Activated T-cell treated with anti-CD3 and anti-CD28 coated beads for 4 hours (primary cell): ENCODE results near the gene SALL1.

Source experiments
- DNase-seq: peaks from one replicate; pipeline ENCODE4 v3.0.0-alpha.2; 2020

Gene SALL1

GRCh38 chr16:51107742-51108141 is 43.3 kb downstream of the SALL1 start:
- no peak for DNase-seq

DNA sequence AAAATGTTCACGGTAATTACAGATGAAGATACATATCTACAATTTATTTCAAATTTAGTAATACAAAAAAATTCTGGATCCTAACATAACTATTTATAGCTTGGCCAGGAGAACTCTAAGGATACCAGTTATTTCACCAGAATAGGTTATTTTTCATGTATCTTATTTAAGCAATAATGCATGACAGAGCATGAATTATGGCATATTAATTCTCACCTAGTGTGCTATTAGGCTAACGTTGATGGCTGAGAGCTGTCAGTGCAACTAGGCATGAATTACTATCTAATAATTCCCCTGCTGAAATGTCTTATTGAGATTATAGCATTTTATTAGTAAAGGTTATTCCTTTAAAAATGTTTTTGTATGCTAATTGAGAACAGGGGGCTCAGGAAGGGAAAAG is 44.5 kb downstream of the SALL1 start:
- no peak for DNase-seq

- DNase-seq: no peak
Measured at GRCh38 chr16:51103590-51103989, 47.5 kb downstream of the SALL1 start.

DNA sequence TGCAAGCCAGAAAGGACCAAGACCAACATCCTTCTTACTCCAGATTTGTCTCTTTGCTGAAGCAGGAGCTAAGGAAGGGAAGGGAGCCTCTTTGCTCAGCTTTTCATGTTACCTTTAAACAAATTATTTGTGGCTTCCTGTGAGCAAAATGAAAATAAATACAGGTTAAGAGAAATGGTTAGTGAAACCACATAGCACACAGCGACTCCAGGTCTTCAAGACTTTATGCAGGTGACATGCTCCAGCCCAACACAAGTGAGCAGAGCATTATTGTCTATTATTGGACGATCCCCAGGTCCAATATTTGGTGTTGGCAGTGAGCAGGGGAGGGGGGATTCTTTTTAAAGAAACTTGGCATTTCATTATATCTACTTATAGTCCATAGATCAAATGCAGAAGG is 53.3 kb downstream of the SALL1 start:
- no peak for DNase-seq

GRCh38 chr16:51095890-51096626 is 55.0 kb downstream of the SALL1 start:
- DNase-seq: no peak

DNA sequence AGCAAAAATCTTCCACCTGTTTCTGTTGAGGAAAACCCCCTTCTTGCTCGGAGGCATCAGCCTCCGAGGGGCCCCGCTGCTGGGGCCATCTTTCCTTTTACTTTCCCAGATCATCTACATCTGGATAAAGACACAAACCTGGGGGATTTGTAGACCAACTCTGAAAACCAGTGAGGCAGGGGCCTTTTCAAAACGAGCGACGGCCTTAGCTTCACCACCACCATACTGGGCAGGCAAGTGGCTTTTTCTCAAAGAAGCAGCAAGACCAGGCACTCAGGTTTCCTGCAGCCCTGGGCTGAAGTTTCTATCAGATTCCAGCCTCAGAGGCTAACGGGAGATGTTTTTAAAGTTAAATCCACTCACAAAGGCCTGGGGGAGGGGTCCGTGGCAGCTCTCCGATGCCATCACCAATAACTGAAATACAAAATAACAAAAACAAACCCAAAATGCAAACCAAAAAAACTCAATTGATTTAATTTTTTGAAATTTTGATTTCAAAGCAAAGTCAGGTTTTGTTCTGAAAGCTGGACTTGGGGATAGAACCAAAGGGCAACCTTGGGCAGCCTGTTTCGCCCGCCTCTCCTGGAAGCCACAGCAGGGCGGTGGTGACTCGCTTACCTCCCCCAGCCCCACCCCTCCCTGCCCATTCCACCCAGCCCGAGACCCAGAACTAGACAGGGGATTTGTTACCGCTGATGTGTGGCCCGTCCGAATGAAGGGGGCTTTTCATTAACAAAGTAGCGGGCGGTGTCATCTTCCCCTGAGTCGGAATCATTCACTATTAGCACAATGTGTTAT is 55.8 kb downstream of the SALL1 start:
- DNase-seq: no peak

- no peak for DNase-seq
Measured at GRCh38 chr16:51093726-51094280, 57.3 kb downstream of the SALL1 start.
